Measurements from ENCODE around the gene RARRES2.
"Not testable (repeated sequence)": the region's sequence is repeated elsewhere in the genome, so short reads cannot be mapped to it uniquely, and the experiment has no call there.

RARRES2 gene

DNA sequence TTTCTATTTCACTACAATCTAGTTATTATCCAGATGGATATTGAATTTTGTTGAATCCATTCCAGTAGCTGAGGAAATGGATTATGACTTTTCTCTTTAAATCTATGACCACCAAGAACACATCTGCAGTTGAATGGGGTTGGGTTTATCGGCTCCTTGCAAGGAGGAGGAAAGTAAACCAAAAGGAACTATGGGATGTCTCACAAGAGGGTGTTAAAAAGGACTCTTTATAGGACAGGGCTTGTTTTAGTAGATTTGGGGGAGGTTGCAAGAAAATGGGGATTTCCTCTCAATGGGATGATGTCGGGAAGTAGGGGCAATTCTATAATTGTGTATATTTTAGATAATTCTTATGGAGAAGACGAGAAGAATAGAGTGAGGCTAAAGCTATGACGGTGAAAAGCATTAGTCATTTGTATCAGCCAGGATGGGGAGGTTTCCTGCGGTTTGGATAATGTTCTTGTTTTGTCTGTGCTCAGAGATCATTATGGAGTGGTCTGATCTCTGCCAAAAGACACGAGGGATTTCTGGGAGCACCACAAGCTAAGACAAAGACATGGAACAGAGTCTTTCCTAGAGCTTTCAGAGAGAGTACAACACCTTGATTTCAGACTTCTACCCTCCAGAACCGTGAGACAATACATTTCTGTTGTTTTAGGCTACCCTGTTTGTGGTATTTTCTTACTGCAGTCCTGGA lies 23.5 kb downstream of the RARRES2 start:
- DNase-seq (ENCODE audit: low spot score): no peak

- not testable (repeated sequence) for DNase-seq (ENCODE audit: low spot score)
Measured at GRCh38 chr7:150316987-150317386, 24.4 kb downstream of the RARRES2 start.

- no peak for DNase-seq (ENCODE audit: low spot score)
Measured at GRCh38 chr7:150314639-150315239, 26.7 kb downstream of the RARRES2 start.

DNA sequence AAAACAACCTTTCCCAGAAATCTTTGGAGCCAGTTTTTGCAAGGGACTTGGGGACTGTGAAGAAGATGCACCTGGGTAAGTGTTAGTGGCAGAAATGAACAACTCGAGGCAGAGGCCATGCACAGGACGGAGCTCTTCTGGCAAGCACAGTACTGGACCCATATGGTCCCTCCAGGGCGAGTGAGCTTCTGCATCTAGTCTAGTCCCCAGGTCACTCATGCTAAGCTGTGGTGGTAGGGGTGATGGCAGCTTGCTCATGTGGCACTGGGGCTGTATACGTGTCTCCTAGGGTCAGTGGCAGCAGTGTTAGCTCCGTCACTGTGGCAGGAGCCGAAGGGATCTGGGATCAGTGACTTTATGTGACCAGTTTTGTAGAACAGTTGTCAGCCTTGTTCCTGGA lies 27.6 kb downstream of the RARRES2 start:
- DNase-seq (ENCODE audit: low spot score): no peak

- no peak for DNase-seq (ENCODE audit: low spot score)
Measured at GRCh38 chr7:150313367-150313809, 28.0 kb downstream of the RARRES2 start.

GRCh38 chr7:150312649-150313366 lies 28.6 kb downstream of the RARRES2 start:
- DNase-seq (ENCODE audit: low spot score): not testable (repeated sequence)

DNA sequence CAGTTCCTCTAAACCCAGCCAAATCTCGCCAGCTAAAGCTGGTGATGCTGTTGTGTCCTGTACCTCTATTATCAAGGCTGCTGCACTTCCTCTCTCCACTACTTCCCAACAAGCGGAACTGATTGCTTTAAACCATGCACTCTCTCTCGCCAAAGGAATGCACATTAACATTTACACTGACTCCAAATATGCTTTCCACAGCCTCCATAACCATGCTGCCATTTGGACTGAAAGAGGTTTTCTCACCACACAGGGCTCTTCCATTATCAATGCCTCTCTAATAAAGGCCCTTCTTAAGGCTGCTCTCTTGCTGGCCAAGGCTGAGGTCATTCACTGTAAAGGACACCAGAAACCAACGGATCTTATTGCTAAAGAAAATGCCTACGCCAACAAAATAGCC lies 29.7 kb downstream of the RARRES2 start:
- DNase-seq (ENCODE audit: low spot score): no peak

- no peak for DNase-seq (ENCODE audit: low spot score)
Measured at GRCh38 chr7:150311146-150311545, 30.3 kb downstream of the RARRES2 start.

- DNase-seq (ENCODE audit: low spot score): no peak
Measured at GRCh38 chr7:150308575-150308974, 32.9 kb downstream of the RARRES2 start.

DNA sequence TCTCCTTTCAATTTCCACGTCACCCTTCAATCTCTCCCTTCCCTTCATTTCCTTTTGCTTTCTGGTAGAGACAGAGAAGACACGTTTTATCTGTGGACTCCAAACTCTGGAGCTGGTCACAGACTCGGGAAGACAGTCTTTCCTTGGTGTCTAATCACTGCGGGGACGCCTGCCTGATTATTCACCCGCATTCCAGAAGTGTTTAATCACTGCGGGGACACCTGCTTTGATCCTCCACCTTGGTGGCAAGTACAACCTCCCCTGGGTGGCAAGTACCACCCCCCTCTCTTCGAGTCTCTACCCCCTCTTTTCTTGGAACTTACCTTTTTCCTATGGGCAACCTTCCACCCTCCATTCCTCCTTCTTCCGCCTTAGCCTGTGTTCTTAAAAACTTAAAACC lies 33.5 kb downstream of the RARRES2 start:
- no peak for DNase-seq (ENCODE audit: low spot score)

GRCh38 chr7:150307129-150307528 lies 34.3 kb downstream of the RARRES2 start:
- no peak for DNase-seq (ENCODE audit: low spot score)

- not testable (repeated sequence) for DNase-seq (ENCODE audit: low spot score)
Measured at GRCh38 chr7:150306377-150306776, 35.1 kb downstream of the RARRES2 start.

DNA sequence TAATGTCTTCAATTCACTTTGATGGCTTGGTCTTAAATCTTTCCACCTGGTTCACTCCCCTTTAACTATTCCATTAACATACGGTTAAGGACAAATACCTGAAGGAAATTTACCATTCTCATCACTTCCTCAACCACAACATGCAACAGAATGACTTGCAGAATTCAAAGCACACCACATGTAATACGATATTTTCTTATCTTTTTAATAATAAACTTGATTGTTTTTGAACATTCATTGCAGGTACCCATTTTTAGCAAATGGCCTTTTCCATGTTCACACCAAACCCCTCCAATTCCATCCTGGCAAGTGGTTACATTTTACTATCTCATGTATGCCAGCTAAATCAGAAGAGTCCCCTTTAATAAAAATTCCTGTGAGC lies 35.5 kb downstream of the RARRES2 start:
- not testable (repeated sequence) for DNase-seq (ENCODE audit: low spot score)

GRCh38 chr7:150305259-150305902 lies 36.0 kb downstream of the RARRES2 start:
- DNase-seq (ENCODE audit: low spot score): not testable (repeated sequence)

- not testable (repeated sequence) for DNase-seq (ENCODE audit: low spot score)
Measured at GRCh38 chr7:150304499-150305258, 36.8 kb downstream of the RARRES2 start.

GRCh38 chr7:150302908-150303310 lies 38.5 kb downstream of the RARRES2 start:
- not testable (repeated sequence) for DNase-seq (ENCODE audit: low spot score)

DNA sequence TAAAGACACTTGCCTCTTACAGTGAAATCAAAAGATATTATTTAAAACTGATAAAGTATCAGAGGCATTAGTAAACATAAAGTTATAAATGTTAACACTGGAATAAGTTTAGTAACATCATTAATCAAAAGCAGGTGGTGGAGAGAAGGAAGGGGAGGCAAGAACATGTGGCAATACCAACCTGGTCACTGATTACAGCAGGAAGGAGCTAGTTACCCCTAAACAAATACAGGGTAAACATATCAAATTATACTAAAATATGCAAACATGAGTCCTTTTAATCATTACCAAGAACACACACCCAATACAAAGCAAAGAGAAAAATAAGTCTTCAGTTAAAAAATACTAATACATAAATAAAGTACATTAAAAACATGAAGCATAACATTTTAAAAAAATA lies 43.5 kb downstream of the RARRES2 start:
- DNase-seq (ENCODE audit: low spot score): not testable (repeated sequence)

- DNase-seq (ENCODE audit: low spot score): not testable (repeated sequence)
Measured at GRCh38 chr7:150296802-150297201, 44.6 kb downstream of the RARRES2 start.

- not testable (repeated sequence) for DNase-seq (ENCODE audit: low spot score)
Measured at GRCh38 chr7:150295614-150296013, 45.8 kb downstream of the RARRES2 start.

DNA sequence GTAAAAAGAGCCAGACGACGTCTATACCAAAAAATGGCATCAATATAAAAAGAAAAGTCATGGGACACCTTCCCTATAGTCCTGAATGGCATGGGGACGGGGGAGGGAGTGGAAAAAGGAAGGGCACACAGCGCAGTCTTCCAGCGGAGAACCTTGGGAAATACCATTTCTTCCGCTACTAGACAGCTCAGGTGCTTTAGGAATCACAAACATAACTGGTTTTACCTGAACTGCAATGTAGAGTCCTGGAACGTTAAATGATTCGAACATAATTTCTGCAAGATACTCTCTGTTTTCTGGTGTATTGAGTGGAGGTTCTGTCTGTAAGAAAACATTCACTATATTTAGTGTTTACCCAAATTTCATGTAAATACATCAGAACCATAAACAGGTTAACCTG lies 46.4 kb downstream of the RARRES2 start:
- DNase-seq (ENCODE audit: low spot score): not testable (repeated sequence)

GRCh38 chr7:150290317-150290716 lies 51.1 kb downstream of the RARRES2 start:
- not testable (repeated sequence) for DNase-seq (ENCODE audit: low spot score)

- not testable (repeated sequence) for DNase-seq (ENCODE audit: low spot score)
Measured at GRCh38 chr7:150288816-150289215, 52.6 kb downstream of the RARRES2 start.
